Inferior parietal cortex (tissue), 1 donor: ENCODE measurements around the gene NAAA.
"Not testable (repeated sequence)": the region's sequence is repeated elsewhere in the genome, so short reads cannot be mapped to it uniquely, and the experiment has no call there.

Experiments
- DNase-seq: peaks from one replicate; pipeline ENCODE4 v3.0.0-alpha.2; 2016; ENCODE audit errors: extremely low spot score

Gene NAAA

GRCh38 chr4:75919920-75920319 is 20.9 kb downstream of the NAAA start:
- peak; percentile 65 for DNase-seq

DNA sequence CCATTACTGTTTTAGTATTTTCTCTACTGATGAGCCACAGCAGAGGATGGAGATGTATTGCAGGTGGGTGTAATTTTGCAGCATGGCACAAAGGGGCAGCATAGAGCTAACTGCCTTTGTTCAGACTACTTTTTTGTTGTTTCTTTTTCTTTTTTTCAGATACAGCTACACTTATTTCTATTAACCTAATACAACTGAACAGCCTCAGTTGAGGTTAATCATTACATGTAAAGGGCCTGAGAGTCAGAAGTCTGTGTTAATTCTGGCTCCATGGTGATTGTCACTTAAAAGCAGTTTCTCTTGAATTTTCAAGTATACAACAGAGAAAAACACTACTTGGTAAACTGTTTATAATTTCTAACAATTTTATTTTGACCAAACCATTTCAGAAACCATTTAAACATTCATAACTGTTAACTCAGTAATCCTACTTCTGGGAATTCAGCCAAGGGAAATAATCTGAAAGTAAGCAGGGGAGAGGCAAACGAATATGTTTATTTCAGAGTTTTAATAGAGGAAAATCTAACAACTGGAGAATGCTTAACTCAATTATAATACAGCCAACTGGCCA is 24.6 kb downstream of the NAAA start:
- peak; percentile 40 for DNase-seq

- DNase-seq: no peak
Measured at GRCh38 chr4:75912968-75913367, 27.8 kb downstream of the NAAA start.

GRCh38 chr4:75910831-75911230 is 30.0 kb downstream of the NAAA start:
- not testable (repeated sequence) for DNase-seq

GRCh38 chr4:75909405-75909804 is 31.4 kb downstream of the NAAA start:
- DNase-seq: no peak

DNA sequence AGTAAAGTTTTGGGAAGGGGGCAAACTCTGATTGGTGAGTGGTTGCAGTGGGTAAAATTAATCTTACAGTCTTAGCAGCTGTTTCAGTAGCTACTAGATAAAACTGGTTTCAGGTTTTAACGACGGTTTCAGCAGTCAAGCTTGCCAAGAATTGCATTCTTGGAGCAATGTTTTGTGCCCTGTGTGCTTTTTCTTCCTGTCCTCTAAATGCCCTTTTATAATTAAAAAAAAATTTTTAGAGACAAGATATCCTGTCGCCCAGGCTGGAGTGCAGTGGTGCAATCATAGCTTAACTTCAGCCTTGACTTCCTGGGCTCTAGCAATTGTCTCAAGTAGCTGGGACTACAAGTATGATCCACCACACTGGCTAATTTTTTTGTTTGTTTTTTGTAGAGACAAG is 32.3 kb downstream of the NAAA start:
- DNase-seq: no peak

DNA sequence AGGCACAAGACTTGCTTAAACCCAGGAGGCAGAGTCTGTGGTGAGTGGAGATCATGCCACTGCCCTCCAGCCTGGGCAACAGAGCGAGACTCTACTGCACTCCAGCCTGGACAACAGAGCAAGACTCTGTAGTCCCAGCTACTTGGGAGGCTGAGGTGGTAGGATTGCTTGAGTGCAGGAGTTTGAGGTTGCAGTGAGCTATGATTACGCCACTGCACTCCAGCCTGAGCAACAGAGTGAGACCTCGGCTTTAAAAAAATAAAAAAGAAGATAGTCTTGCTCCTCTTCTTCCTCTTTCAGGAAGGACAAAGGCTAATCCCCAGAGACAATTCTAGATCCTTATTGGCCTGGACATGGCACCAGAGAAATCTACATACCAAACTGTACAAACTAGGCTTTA is 32.8 kb downstream of the NAAA start:
- no peak for DNase-seq

DNA sequence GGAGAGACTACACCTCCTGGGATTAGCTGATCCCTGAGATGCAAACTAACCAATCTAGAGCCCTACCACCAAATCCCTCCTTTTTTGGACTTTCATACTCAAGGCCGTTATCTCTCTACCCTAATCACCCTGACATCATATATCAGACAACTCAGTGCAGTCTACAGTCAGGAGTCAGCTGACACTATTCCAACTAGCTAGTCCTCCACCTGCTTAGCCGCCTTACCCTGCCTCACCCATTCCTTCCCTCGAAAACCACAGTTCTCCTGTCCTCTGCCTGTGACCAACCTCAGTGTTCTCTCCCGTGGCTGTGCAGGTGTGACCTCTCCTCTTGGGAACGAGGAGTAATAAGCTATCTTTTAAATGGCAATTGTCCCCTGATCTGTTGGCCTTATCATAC is 36.7 kb downstream of the NAAA start:
- no peak for DNase-seq

DNA sequence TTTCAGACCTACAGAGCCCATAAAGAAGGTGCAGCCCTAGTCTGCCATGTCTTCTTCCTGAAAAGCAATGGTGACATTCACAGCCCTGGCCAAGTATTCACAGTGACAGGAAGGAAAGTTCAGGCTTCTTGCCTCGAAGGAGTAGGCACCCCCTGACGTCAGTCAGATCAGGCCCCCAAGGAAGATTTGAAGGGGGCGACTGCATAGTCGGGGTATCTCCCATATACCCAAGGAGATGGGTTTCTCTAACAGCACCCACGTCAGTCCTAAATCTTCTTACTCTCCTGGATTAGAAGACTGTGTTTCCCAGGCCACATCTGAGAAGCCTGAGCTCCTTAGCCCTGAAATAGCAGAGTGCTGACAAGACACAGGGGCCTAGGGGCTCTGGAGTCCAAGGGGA is 38.5 kb downstream of the NAAA start, which contains the start of gene PPEF2:
Gene PPEF2 (minus strand): TSS at position 101 of the 400 bp plus-strand sequence. CDS start 6,127 bp downstream, outside the sequence.
- DNase-seq: no peak

DNA sequence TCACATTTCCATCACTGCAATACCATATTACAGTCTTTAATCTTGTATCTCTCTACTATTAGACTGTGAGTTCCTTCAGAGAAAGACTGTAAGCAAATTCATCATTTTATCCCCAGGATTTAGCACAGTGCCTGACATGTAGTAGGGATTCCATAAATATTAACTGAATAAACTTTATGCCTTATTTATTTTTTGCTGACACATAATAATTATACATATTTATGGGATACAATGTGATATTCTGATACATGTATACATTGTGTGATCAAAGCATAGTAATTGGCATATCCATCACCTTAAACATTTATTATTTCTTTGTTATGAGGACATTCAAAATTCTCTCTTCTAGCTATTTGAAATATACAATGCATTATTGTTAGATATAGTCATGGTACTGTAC is 42.3 kb downstream of the NAAA start:
- DNase-seq: no peak

GRCh38 chr4:75895744-75896314 is 45.0 kb downstream of the NAAA start:
- DNase-seq: no peak

GRCh38 chr4:75892508-75892907 is 48.3 kb downstream of the NAAA start:
- no peak for DNase-seq

DNA sequence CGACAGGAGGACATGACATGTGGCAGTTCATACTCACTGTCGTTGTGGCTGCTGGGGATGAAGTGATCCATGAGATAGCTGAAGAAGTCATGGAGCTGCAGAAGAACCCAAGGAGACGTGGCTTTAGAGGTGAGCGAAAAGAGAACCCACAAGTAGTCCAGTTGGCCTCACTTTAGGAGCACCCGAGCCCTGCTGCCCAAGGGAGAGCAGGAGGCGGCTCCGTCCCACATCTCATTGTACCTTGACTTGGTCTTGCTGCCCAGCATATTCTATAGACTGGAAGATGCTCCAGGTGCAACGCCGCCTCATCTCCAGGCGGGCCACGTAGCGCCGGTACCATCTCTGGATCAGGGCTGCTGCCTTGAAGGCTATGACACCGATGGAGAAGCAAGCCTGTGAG is 49.2 kb downstream of the NAAA start:
- no peak for DNase-seq

GRCh38 chr4:75889537-75890199 is 51.1 kb downstream of the NAAA start:
- DNase-seq: no peak

GRCh38 chr4:75886104-75886503 is 54.7 kb downstream of the NAAA start:
- no peak for DNase-seq

DNA sequence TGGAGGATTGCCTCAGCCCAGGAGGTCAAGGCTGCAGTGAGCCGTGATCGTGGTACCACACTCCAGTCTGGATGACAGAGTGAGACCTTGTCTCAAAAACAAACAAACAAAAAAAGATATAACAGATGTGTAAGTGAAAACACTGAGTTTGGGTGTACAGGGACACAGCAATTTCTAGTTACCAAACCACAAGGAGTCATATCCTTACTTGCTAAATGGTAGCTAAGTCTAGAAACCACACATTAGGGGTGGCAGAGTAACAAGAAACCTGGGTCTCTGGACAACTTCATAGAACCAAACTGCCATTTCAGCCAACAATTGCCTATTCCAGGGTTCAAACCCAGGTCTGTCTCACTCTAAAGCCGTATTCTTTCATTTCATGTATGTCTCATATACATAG is 59.3 kb downstream of the NAAA start:
- DNase-seq: no peak

- DNase-seq: no peak
Measured at GRCh38 chr4:75880278-75880677, 60.5 kb downstream of the NAAA start.

GRCh38 chr4:75878246-75878756 is 62.5 kb downstream of the NAAA start:
- no peak for DNase-seq

GRCh38 chr4:75876218-75876617 is 64.6 kb downstream of the NAAA start:
- DNase-seq: no peak

- DNase-seq: no peak
Measured at GRCh38 chr4:75869100-75869499, 71.7 kb downstream of the NAAA start.

- no peak for DNase-seq
Measured at GRCh38 chr4:75867130-75867529, 73.7 kb downstream of the NAAA start.
